ENCODE data around the gene UGT1A4.

UGT1A4 gene

DNA sequence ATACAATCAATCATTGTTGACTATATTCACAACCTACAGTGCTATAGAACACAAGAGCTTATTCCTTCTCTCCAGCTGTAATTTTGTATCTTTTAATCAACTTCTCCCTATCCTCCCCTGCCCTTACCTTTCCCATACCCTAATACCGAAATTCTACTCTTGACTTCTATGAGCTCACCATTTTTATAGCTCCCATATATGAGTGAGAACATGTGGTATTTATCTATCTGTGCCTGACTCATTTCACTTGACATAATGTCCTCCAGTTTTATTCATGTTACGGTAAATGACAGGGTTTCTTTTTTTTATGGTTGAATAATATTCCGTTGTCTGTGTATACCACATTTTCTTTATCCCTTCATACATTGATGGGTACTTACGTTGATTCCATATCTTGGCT is 62.2 kb downstream of the UGT1A4 start:
- no peak for DNase-seq (ENCODE audit: low read depth in 1 of 2, low spot score in 1 of 2)

- DNase-seq (ENCODE audit: low read depth in 1 of 2, low spot score in 1 of 2): no peak
These were observed 71.0 kb downstream of the UGT1A4 start for GRCh38 chr2:233789554-233789953.

GRCh38 chr2:233791151-233791882 is 72.8 kb downstream of the UGT1A4 start:
- no peak for DNase-seq (ENCODE audit: low read depth in 1 of 2, low spot score in 1 of 2)

GRCh38 chr2:233791883-233792329 is 73.4 kb downstream of the UGT1A4 start:
- DNase-seq (ENCODE audit: low read depth in 1 of 2, low spot score in 1 of 2): no peak

DNA sequence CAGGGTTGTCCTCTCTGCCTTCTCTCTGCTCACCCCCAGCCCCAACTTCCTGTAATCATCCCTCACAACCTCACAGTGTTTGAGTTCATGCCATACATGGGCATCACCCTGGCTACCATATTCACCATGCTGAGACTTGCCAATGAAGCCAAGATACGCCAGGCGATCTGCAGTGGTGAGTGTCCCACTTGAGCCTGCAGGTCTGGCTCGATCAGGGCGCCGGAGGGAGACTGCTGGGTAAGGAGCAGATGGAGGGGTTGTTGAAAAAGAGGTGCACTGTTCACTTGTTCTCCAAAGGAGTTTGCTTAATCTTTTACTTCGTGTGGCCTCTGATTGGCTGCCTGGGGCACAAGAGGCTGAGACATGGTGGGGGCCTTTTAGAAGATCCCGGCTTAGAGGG is 74.2 kb downstream of the UGT1A4 start:
- DNase-seq (ENCODE audit: low read depth in 1 of 2, low spot score in 1 of 2): no peak

GRCh38 chr2:233793465-233794127 is 75.1 kb downstream of the UGT1A4 start:
- no peak for DNase-seq (ENCODE audit: low read depth in 1 of 2, low spot score in 1 of 2)

GRCh38 chr2:233794128-233794658 is 75.7 kb downstream of the UGT1A4 start:
- no peak for DNase-seq (ENCODE audit: low read depth in 1 of 2, low spot score in 1 of 2)

DNA sequence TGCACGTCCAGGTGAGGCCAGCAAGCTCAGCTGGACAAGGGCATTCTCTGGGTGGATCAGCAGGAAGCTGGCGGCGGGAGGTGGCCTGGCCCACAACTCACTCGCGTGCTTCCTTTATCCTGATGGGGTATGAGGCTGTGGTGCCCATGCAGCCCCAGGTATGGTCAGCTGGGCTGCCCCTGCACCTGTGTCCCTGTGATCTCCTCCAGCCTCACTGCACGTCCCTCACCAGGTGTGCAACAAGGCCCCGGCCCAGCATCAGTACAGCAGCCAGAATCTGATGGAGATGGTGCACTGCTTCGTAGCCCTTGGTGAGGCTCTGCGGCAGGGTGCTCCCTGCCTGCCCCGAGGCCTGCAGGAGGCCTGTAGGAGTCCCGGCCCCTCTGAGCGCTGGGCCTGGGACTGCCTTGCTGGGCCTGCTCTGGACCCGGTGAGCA is 77.2 kb downstream of the UGT1A4 start:
- DNase-seq (ENCODE audit: low read depth in 1 of 2, low spot score in 1 of 2): no peak

DNA sequence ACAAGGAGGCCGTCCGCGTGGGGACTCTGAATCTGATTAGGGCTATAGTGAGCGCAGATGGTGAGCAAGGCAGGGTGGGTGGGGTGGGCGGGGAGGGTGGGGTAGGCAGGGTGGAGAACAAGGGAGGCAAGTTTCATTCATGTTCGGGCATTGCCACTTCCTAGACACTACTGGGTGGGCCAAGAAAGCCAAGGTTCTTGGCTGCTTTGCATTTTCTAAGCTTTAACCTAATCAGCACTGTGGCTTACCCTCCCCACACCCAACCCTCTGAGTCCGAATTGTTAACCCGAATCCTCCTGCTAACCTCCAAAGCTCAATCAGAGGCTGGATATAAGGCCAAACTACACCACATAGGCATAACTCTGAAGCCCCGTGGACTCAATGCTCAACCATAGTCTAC is 77.7 kb downstream of the UGT1A4 start:
- DNase-seq (ENCODE audit: low read depth in 1 of 2, low spot score in 1 of 2): no peak

DNA sequence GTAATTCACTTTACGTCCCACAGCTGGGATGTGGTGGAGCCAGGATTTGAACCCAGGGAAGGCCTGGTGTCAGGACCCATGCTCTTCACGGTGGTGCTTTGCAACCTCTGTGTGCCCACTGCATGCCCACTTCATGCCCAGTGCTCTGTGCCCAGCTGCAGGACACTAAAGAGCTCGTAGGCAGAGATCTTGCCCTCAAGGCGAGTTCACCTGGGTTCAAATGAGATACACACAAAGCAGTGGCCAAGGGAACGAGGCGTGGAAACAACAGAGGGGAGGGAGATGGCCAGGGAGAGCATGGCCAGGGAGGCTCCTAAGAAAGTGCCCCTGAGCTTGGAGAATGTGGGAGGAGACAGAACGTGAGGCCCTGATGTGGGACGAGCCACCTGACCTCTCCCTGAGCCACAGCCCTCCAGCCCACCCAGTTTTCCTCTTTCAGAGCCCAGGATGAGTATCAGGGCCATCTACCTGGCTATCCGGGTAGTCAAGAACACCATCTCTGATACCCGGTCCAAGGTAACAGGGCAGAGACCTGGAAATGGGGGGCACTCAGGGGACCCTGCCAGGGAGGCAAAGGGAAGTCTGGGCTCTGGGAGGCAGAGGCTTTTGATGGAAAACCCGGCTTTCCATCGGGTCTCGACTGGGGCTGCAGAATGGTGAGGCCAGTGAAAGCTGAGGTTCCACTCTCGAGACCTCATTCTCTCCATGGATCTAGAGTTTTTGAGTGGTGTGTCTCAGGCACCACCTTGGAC is 80.0 kb downstream of the UGT1A4 start:
- no peak for DNase-seq (ENCODE audit: low read depth in 1 of 2, low spot score in 1 of 2)

DNA sequence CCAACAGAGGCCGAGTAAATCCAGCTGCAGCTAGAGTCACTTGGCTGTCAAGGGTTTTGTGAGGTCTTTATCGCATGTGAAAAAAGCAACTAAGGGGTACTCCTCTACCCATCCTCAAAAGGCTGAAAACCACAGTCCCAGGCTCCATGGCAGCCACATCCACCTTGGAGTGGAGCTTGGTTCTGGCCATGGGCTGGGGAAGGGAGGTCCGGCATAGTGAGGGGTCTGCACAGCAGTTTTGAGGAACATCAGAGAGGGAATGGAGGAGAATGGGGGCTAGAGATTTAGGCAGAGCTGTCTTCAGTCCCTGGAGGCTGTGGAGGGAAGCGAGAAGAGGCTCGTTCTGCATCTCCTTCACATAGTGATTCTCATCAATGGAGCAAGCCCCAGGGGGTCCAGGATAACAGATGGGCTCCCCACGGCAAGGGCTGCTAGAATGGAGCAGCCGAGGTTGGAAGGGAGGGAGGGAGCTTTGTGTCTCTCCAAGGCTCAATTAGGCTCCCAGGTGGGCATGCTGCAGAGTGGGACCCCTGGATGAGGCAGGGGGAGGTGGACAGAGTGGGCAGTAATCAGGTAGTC is 80.6 kb downstream of the UGT1A4 start:
- DNase-seq (ENCODE audit: low read depth in 1 of 2, low spot score in 1 of 2): no peak

- no peak for DNase-seq (ENCODE audit: low read depth in 1 of 2, low spot score in 1 of 2)
These were observed 81.2 kb downstream of the UGT1A4 start for GRCh38 chr2:233799716-233800115.

GRCh38 chr2:233800208-233800607 is 81.7 kb downstream of the UGT1A4 start:
- DNase-seq (ENCODE audit: low read depth in 1 of 2, low spot score in 1 of 2): no peak

- no peak for DNase-seq (ENCODE audit: low read depth in 1 of 2, low spot score in 1 of 2)
These were observed 83.0 kb downstream of the UGT1A4 start for GRCh38 chr2:233801357-233802131.

- no peak for DNase-seq (ENCODE audit: low read depth in 1 of 2, low spot score in 1 of 2)
These were observed 83.7 kb downstream of the UGT1A4 start for GRCh38 chr2:233802132-233802815.

DNA sequence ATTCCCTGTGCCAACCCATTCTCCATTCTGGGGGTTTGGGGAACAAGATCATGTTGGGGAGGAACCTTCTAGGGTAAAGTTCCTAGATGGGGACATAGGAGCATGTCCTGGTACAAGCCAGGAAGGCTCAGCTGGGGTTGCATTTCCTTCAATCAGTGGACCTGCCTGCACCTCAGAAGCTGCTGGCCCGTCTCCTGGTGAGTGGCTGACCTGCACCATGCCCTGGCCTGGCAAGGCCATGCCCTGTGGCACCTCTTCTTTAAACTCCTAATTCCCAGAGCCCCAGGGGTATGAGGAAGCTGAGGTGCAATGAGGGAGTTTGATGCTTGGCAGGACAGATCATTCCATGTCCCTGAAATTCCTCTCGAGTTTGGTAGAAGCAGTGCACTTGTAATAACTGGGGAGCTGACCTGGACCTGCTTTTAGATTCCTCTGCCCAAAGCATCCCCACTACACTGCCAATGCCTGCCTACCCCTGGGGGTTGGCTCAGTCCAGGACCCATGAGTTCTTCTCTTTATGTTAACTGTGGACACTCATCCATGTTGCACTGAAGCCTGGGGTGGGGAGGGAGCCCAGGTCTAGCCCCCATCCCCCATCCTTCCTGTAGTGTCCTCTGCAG is 84.9 kb downstream of the UGT1A4 start:
- no peak for DNase-seq (ENCODE audit: low read depth in 1 of 2, low spot score in 1 of 2)

DNA sequence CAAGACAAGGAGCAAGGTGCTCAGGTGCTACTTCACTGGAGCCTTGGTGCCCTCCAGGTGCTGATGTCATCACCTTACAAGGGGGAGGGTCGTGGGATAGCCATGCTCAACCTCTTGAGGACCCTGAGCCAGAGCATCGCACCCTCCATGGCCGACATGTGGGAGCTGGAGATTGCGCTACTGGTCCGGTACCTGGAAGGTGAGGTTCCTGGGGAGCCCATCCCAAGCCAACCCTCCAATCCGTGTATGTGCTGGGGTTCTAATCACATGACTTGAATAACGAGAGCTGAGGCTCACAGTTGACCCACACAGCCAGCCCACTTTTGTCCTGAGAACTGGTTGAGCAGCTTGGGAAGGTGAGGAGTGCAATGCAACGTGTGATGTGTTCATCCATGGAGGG is 85.5 kb downstream of the UGT1A4 start:
- DNase-seq (ENCODE audit: low read depth in 1 of 2, low spot score in 1 of 2): no peak

DNA sequence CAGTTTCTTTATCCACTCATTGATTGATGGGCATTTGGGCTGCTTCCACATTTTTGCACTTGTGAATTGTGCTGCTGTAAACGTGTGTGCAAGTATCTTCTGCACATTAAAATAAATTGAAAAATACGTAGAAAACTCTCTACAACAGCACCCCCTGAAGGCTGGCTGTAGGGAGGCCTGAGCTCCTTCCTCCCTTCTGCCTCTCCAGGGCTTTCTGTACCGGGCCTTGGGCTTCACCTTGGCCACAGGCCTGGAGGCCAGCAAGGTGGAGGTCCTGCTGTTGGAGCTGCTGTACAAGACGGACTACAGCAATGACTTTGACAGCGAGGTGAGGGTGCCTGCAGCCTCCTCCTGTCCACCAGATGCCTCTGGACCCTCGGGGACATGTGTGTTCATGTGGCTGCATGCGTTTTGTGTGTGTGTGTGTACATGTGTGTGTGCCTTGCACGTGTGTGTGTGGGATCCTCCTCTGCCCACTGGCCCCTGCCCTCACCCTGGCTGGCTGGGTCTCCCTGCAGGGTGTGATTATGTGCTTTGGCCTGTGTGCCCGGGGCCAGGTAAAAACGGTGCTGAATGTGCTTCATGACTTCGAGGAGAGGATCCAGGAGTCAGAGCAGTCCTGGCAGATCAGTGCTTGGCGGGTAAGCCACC is 88.8 kb downstream of the UGT1A4 start:
- no peak for DNase-seq (ENCODE audit: low read depth in 1 of 2, low spot score in 1 of 2)
